ENCODE data around the gene KCTD7. TPM values are rescaled to one million over a fixed set of nuclear protein-coding genes. Genes with fewer than 3 reads are reported as not detected.
A peak's percentile ranks its signal among the peaks of the same experiment; 100 is the strongest.

Gene KCTD7
- total and polyA plus RNA-seq, 10 of the 15 experiments (the other 5 are each of a cell fraction or from before 2014, with no cell fraction given): 1.6 to 18.0 (median 9.4) TPM

- TF ChIP-seq SKIL (IDR thresholded peaks at IDR 0.05; ENCODE audit: low read depth, poor library complexity, severe bottlenecking) (no peak), ATF7 (IDR thresholded peaks at IDR 0.05; ENCODE audit: low read depth) (peak; percentile 49), PBX3 (IDR thresholded peaks at IDR 0.05; ENCODE audit: insufficient replicate concordance, low read depth, low read length) (no peak), FOXK2 (IDR thresholded peaks at IDR 0.05) (no peak), ZBTB33 (IDR thresholded peaks at IDR 0.05) (no peak), ZNF274 (IDR thresholded peaks at IDR 0.05; ENCODE audit: insufficient read depth, insufficient read length) (no peak), BMI1 (IDR thresholded peaks at IDR 0.05; ENCODE audit: borderline replicate concordance) (no peak), CBX5 (IDR thresholded peaks at IDR 0.05; ENCODE audit: low read depth) (no peak), HSF1 (IDR thresholded peaks at IDR 0.05; ENCODE audit: low read depth, low read length) (no peak), STAT1 (conservative IDR thresholded peaks at IDR 0.05) (no peak), ZNF592 (IDR thresholded peaks at IDR 0.05) (no peak), ZBED1 (IDR thresholded peaks at IDR 0.05; ENCODE audit: borderline replicate concordance) (no peak), GABPA (IDR thresholded peaks at IDR 0.05; ENCODE audit: low read depth) (peak; percentile 85), ZNF24 (IDR thresholded peaks at IDR 0.05) (no peak), HCFC1 (IDR thresholded peaks at IDR 0.05; ENCODE audit: low read length) (no peak; the same call in 1 of the 2 replicates)
Measured at GRCh38 chr7:66681491-66682349, 53.0 kb downstream of the KCTD7 start (continued).
